HuH-7 (cell line): Measurements from ENCODE around the gene HSDL1.

Experiments used
- DNase-seq: peaks from one replicate; pipeline ENCODE4 v3.0.0; 2011; ENCODE audit warnings: low spot score

The HSDL1 gene

GRCh38 chr16:84176192-84177053, 31.4 kb upstream of the HSDL1 start:
- no peak for DNase-seq

DNA sequence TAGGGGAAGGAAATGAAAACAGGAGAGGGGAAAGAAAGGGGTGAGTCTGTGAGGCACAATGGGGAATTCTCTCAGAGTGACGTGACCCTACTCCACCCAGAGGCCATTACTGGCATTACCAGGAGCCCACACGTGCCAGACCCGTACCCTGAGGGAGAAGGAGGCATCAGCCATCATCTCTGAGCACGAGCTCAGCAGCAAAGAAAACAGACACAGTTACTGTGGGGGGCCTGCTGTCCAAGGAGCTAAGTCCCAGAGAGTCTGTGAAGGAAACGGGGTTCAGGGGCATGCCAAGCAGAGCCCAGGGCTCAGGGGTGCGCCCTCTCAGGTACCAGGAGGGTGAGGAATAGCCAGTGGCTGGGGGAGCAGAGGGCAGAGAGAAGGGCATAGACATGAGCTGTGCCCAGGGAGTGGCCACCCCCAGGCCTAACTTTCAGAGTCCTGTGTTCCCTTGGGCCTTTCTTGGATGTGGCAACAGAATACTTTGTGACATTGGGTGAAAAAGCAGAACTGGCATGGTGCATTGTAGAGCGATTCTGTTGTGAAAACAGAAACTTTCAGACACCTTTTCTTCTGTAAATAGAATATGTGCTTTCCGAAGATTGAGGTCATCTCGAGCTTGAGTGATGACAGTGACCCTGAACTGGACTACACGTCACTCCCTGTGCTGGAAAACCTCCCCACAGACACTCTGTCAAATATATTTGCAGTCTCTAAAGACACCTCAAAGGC, 30.5 kb upstream of the HSDL1 start:
- peak; percentile 78 for DNase-seq

DNA sequence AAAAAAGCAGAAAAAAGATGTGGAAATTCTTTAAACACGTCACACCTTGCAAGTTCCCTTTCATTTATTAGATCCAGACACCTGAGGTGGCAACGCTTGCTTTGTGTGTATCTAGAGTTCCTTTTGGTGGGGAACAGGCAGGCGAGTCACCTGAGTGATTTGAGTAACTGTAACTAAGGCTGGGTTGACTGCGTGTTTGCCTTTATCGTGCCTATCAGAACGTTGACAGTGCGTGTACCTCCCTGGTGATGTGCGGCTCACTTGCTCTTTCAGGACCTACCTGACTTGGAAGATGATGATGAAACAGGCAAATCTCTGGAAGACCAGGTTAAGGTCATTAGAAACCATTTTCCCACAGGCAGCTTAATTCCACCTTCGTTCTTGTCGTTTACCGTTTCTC, 29.4 kb upstream of the HSDL1 start:
- no peak for DNase-seq

- DNase-seq = no peak
Observed at GRCh38 chr16:84169765-84170310, 24.9 kb upstream of the HSDL1 start.

DNA sequence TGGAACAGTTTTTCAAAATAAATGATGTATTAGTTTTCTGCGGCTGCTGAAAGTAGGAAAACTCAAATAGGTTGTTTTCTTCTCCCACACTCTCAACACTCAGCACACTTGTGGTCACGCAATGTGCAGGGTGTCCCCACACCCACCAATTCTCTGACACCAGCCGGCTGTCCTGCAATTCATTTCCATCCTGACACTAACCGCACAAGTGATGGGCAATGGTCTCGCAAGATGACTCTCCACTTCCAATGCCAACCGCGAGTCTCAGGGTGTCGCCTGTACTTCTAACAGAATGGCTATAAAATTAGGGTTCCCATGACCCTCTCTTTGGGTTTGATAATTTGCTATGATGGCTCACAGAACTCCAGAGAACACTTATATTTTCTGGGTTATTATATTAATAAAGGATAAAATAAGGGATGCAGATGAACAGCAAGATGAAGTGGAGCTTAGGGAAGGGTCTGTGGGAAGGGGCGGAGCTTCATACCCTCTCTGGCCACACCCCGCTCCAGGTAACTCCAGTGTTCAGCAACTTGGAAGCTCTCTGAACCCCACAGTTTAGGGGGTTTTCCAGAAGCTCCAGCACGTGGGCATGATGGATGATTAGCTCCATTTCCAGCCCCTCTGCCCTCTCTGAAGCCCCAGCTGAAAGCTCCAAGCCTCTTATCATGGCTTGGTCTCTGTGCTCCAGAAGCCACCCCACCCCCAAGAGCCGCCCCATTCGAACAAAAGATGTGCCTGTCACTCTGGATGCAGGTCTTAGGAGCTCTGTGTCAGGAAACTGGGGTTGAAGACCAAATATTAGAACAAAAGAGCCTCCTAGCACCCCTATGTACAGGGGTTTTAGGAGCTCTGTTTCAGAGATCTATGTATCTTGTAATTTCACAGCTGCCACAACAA, 22.1 kb upstream of the HSDL1 start:
- no peak for DNase-seq

- DNase-seq = no peak
Observed at GRCh38 chr16:84165746-84166145, 20.8 kb upstream of the HSDL1 start.

- no peak for DNase-seq
Observed at GRCh38 chr16:84161801-84162200, 16.8 kb upstream of the HSDL1 start.

DNA sequence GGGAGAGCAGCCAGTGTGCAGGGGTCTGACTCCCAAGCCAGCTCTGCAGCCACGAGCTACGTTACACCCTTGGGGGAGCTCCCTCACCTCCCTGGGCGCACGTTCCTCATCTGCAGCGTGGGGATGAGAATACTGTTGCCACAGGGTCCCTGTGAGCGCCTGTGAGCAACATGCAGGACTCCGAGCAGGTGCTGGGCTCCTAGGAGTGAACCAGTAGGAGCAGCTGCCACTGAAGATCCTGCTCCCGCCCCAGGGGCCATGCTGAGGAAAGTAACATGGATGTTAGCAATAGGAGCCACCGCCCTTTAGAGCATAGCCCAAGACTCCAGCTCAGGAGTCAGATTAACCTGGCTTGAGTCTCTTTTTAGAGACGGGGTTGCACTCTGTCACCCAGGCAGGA, 16.1 kb upstream of the HSDL1 start:
- DNase-seq = no peak

DNA sequence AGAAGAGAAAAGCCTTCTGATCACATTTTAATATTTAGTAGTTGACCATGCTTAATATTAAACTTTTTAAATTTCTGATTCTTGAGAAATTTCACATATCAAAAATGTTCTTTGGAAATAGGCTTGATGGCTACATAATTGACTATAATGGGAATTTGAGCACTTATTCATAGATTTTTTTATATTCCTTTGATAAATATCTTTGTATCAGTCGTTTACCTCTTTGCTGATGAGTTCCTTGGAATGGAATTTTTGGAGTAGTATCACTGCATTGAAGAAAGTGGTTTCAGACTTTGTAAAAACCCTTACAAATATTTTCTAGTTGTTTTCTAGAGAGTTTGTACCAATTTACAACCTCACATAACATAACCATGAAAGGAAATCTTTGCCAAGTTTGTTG, 14.8 kb upstream of the HSDL1 start:
- no peak for DNase-seq

GRCh38 chr16:84159007-84159406, 14.0 kb upstream of the HSDL1 start:
- DNase-seq = no peak

DNA sequence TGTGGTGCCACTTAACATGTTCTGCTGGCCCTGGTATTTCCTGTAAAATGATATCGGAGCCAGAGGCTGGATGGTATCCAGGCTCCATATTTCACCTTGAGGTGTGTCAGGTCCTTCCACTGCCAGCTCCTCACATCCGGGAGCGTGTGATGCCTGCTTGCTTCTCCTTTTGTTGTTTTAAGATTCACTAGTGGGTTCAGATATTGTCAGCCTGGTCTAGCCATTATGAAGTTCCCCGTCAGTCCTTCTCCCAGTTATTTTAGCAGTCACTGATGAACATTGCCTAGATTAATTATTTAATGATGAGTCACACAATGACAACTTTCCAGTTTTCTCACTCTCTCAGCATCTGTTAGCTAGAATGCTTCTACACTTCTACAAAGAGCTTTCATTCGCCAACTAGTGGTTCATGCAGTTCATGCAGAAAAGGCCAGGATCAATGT, 11.4 kb upstream of the HSDL1 start:
- no peak for DNase-seq

GRCh38 chr16:84155771-84156170, 10.8 kb upstream of the HSDL1 start:
- no peak for DNase-seq

DNA sequence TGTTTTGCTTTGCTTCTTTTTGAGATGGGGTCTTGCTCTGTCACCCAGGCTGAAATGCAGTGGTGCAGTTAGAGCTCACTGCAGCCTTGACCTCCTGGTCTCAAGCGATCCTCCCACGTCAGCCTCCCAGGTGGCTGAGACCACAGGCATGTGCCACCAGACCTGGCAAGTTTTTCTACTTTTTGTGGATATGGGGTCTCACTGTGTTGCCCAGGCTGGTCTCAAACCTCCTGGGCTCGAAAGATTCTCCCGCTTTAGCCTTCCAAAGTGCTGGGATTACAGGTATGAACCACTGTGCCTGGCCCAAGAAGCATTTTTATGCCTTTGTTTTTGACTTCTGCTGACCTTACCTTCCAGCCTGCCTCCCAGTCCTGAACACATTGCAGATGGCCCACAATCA, 10.2 kb upstream of the HSDL1 start:
- no peak for DNase-seq

- no peak for DNase-seq
Observed at GRCh38 chr16:84153660-84154214, 8.8 kb upstream of the HSDL1 start.

DNA sequence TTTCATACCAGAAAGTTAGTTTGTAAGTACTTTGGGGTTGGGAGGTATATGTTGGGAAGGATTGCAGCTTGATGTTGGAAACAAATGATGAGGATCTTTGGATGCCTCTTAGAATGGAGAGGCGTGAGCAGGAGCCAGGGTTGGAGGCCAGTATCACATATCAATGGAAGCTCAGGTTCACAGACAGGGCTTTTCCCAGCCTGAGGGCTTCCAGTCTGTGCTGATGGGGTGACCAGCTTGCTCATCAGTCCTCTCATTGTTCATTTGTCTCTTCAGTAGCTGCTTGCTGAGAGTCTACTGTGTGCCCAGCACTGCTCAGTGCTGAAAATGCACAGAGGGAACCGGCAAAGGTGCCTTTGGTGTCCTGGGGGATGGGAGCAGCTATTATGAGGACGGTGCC, 5.9 kb upstream of the HSDL1 start:
- no peak for DNase-seq

DNA sequence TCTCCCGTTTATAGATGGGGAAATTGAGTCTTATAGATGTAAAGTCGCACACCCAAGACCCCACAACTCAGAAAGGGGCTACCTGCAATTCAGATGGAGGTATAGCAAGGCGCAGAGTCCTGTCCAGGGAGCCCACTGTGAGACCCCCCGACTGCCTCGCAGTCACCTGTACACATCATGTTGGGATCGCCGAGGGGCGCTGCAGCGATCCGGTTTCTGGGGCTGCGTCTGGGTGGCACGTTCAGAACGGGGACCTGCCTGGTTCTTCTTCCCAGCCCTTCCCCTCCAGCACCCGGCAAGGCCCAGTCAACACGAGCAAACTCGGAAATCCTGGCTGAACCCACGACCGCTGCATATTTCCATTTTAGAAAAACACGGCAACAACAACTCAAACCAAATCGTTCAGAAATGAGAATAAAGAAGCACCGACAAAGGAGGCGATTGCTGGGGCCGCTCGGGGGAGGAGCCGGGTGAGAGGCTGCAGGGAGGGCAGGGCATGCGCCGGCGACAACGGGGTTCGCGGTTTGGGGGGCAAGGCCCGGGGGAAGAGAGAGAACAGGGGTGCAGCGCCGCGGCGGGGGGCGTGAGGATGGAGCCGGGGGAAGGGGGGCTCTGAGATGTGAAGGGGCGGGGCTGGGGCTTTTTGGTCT, 643 bp downstream of the HSDL1 start:
- peak; percentile 35 for DNase-seq

DNA sequence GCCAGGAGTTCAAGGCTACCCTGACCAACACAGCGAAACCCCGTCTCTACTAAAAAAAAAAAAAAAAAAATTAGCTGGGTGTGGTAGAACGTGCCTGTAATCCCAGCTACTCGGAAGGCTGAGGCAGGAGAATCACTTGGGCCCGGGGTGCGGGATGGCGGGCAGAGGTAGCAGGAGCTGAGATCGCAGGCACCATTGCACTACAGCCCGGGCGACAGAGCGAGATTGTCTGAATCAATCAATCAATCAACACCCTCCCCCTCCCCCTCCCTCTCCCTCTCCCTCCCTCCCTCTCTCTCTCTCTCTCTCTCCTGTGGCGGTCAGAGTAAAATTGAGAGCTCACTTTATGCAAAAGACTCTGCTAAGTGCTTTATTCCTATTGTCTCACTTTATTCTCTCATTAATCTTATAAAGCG, 1.2 kb downstream of the HSDL1 start:
- DNase-seq = no peak

- no peak for DNase-seq
Observed at GRCh38 chr16:84143081-84143480, 1.9 kb downstream of the HSDL1 start.

DNA sequence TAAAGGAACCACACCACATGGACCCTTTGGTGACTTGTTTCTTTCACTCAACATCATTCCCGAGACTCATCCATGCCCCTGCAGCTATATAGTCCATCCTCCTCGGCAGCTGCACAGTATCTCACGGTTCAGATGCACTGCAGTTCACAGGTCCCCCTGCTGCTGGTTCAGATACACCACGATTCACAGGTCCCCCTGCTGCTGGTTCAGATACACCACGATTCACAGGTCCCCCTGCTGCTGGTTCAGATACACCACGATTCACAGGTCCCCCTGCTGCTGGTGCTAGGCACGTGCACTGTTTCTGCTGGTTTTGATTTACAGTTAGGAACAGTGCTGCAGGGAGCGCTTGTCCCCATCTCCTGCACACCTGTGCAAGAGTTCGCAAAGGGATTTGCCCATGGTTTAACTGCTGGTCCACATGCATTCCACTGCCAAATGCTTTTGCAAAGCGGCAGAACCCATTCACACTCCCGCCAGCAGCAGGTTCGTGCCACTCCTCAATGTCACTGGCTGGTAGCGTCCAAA, 3.8 kb downstream of the HSDL1 start:
- peak; percentile 62 for DNase-seq

- no peak for DNase-seq
Observed at GRCh38 chr16:84139628-84140258, 5.2 kb downstream of the HSDL1 start.
